AG08395 (cell line): ENCODE data around the gene GOLGA6L2.
"Not testable (repeated sequence)": the region's sequence is repeated elsewhere in the genome, so short reads cannot be mapped to it uniquely, and the experiment has no call there.

ENCODE experiments used
- DNase-seq: peaks from one replicate; pipeline ENCODE4 v3.0.0; 2012; ENCODE audit warnings: mixed read lengths, low spot score

Gene GOLGA6L2

DNA sequence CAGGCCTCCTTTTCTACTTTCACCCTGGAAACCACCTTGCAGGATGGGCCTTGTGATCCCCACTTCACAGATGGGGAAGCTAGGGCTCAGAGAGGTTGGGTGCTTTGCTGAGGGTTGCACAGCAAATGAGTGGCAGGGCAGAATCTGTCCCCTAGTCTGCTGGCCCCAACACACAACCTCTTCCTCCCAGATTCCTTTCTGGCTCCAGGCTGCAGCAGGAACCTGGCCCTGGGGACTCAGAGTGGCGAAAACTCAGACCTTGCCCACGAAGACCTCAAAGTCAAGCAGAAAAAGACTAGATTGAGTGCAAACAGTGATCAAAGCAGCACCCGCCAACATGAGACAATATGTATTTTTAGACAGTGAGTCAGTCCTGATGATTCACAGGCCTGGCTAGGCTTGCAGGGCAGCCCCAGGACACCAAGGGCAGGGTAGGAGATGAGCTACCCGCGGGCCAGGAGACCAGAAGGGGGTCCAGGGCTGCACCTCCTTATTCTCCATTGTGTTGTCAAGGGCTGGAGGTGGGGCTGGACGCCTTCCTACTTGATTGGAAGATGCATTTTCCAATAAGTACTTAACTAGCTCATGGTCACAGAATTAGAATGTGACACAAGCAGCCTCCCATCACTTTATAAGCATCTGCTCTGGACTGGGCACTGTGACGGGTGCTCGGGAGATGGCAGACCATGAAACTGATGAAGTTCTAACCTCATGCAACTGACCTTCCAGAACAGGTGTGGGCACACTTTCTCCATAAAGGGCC, 23.9 kb downstream of the GOLGA6L2 start:
- no peak for DNase-seq

DNA sequence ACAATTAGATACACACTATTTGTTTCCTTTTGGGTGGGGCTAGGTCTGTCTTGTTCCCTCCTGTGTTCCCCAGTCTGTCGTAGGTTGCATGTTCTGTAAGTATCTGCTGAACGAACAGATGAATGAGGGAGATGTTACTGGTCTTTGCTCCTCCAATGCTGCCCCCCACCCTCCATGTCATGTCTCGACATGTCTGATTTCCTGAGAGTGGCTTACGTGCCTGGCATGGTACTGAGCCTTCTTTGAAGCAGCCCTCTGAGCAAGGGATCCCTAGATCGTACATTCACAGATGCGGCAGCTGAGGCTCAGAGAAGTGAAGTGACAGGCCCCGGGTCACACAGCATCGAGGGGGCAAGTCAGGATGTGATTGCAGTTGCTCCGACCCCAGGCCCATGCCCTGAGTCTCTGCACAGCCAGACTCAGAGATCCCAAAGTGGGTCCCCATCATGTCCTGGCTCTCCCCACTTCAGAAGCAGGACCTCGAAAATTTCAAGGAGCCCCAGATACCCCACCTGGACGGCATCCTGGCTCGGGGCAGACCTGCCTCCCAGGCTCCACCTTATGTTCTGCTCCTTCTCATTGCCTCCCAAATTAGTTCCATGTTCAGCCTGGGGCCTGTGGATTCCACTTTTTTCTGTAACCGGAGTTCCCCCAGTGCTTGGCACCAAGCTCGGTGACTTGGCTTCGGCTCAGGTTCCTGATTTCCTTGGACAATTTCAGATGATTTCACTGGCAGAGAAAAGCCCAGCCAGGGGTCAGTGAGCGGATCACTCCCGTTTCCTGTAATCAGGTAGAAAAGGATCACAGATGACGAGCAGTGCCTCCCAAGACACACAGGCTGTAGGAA, 24.7 kb downstream of the GOLGA6L2 start:
- no peak for DNase-seq

GRCh38 chr15:23420806-23421575, 26.1 kb downstream of the GOLGA6L2 start:
- no peak for DNase-seq

GRCh38 chr15:23416349-23417276, 30.4 kb downstream of the GOLGA6L2 start:
- no peak for DNase-seq

GRCh38 chr15:23415866-23416265, 31.2 kb downstream of the GOLGA6L2 start:
- DNase-seq = not testable (repeated sequence)

GRCh38 chr15:23415321-23415865, 31.6 kb downstream of the GOLGA6L2 start:
- no peak for DNase-seq

DNA sequence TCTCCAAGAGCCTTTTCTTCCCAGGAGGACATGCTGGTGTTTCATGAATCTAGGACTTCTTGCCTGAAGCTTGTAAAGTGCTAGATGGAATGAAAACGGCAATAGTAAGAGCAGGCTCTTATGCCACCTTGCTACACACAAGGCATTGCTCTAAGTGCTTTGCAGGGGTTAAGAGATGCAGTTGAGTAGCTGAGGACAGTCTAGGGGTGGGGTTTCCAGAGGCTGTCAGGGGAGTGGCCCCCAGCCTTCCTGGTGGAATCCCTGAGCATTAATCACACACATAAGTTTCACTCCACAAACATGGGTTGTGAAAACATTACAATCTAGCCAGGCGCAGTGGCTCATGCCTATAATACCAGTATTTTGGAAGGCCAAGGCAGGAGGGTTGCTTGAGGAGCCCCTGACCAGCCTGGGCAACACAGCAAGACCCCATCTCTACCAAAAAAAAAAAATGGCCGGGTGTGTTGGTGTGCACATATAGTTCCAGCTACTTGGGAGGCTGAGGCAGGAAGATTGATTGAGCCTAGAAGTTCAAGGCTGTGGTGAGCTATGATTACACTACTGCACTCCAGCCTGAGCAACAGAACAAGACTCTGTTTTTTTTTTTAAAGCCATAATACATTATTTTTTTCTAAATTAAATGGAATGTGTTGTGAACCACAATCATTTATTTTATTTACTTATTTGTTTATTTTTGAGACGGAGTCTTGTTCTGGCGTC, 34.0 kb downstream of the GOLGA6L2 start:
- not testable (repeated sequence) for DNase-seq

- no peak for DNase-seq
Observed at GRCh38 chr15:23411841-23412240, 35.2 kb downstream of the GOLGA6L2 start.

- DNase-seq = no peak
Observed at GRCh38 chr15:23403550-23403949, 43.5 kb downstream of the GOLGA6L2 start.

GRCh38 chr15:23402544-23402943, 44.5 kb downstream of the GOLGA6L2 start:
- DNase-seq = no peak

DNA sequence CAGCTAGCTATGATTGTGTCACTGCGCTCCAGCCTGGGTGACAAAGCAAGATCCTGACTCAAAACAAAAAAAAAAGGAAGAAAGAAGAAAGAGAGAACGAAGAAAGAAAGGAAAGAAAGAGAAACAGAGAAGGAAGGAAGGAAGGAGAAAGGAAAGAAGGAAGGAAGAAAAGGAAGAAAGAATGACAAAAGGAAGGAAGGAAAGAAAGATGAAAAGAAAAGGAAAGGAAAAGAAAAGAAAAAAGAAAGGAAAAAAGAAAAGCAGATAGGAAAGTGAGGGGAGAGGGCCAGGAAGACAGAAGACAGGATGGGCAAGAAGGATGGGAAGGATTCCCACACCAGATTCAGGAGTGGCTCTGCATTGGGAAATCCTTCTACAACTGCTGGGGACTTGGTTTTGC, 44.9 kb downstream of the GOLGA6L2 start:
- no peak for DNase-seq

GRCh38 chr15:23401627-23402026, 45.4 kb downstream of the GOLGA6L2 start:
- no peak for DNase-seq

GRCh38 chr15:23399207-23399606, 47.8 kb downstream of the GOLGA6L2 start:
- DNase-seq = not testable (repeated sequence)

DNA sequence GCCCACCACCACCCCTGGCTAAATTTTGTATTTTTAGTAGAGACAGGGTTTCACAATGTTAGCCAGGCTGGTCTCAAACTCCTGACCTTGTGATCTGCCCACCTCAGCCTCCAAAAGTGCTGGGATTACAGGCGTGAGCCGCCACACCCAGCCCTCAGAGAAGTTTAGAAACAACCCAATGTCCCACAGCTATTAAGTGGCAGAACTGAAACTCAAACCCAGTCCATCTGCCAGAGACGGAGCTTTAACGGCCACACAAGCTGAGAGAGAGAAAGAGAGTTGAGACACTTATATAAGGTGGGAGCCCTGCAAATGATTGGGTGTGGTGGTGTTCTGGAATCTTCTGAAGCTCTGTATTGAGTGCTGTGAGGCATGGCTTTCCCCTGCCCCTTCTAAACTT, 48.7 kb downstream of the GOLGA6L2 start:
- not testable (repeated sequence) for DNase-seq

DNA sequence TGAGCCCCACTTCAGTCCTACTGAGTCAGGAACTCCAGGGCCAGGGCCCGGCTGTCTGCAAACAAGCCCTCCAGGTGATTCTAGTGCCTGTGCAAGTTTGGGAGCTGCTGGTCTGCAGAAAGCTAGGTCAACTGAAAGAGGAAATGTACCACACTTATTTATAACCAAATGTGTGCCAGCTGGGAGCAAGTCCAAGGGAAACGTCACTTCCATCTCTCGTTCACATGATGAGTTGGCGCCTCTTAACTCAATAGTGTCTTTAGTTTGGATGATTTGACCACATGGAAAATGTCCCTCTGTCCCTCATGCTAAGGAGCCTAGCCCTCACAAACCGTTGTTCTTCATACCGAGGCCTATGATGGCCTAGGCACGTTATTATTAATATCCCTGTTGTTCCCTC, 49.3 kb downstream of the GOLGA6L2 start:
- no peak for DNase-seq

DNA sequence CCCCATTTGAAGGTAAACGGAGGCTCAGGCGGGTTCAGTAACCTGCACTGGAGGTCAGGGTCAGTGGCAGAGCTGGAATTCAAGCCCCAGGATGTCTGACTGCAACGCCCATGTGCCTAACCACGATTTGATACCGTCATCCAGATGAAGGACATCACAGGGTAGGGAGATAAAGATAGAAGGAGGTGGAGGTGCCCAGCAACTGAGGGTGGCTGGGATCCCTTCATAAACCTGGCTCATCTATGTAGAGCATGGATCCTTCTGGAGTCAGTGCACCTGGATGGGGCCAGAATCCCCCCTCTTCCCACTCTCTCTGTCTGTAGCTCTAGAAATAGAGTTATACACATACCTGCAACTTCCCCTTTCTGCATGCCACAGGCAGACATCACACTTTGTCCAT, 51.2 kb downstream of the GOLGA6L2 start:
- DNase-seq = no peak

GRCh38 chr15:23395030-23395692, 51.9 kb downstream of the GOLGA6L2 start:
- no peak for DNase-seq
